GM21825 (cell line): Measurements from ENCODE around the gene PARD6G.
A peak's percentile ranks its signal among the peaks of the same experiment; 100 is the strongest.
"Not testable (repeated sequence)": the region's sequence is repeated elsewhere in the genome, so short reads cannot be mapped to it uniquely, and the experiment has no call there.

Experiments used
- ATAC-seq: cut with Tn5 transposase; IDR thresholded peaks from one replicate; pipeline ENCODE4 v1.9.1; 2021; ENCODE audit warnings: mild to moderate bottlenecking, moderate library complexity; ENCODE audit not compliant: unreplicated experiment

Gene PARD6G, protein sequence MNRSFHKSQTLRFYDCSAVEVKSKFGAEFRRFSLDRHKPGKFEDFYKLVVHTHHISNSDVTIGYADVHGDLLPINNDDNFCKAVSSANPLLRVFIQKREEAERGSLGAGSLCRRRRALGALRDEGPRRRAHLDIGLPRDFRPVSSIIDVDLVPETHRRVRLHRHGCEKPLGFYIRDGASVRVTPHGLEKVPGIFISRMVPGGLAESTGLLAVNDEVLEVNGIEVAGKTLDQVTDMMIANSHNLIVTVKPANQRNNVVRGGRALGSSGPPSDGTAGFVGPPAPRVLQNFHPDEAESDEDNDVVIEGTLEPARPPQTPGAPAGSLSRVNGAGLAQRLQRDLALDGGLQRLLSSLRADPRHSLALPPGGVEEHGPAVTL

DNA sequence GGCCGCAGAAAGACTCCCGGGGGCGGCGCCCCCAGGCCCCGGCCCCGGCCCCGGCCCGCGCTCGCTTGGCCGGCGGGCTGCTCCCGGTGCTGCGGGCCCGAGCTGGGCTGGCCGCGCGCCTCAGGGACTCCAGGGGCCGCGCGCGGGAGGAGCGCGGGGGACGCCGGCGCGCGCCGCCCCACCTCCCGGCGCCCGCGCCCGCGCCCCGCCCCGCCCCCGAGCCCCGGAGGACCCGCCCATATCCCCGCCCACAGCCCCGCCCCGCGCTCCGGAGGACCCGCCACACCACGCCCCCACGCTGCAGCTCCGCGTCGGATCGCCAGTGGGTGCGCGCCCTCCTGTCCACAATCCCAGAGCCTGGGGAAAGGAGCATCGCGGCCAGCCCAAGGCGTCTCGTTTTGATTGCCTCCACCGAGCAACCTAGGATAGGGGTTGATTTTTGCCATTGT, at the start of gene PARD6G:
Gene PARD6G, minus strand, starts transcription at position 122 of the 449 bp plus-strand sequence. CDS start 166 bp downstream, outside the sequence.
- peak; percentile 72 for ATAC-seq

DNA sequence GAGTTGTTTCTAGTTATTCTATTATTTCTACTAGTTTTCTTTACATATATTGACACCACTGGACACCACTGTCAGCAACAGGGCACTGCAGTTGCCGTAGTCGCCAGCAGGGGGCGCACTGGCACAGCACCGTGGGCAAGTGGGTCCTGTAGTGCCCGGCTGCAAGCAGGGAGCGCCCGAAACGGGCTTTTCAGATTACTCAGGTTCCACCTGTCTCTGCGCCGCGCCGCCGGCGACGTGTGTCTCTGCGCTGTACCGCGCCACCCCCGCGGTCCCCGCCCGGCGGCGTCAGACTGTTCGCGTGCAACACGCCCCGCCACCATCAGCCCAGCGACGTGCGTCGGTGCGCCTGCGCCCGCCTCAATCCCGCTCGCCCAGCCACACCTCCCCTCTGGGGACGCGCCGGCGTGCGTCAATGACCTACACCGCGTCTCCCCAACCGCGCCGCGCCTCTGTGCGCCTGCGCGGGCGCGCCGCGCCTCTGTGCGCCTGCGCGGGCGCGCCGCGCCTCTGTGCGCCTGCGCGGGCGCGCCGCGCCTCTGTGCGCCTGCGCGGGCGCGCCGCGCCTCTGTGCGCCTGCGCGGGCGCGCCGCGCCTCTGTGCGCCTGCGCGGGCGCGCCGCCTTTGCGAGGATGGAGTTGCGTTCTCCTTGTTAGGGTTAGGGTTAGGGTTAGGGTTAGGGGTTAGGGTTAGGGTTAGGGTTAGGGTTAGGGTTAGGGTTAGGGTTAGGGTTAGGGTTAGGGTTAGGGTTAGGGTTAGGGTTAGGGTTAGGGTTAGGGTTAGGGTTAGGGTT, 15.1 kb upstream of the PARD6G start:
- not testable (repeated sequence) for ATAC-seq

DNA sequence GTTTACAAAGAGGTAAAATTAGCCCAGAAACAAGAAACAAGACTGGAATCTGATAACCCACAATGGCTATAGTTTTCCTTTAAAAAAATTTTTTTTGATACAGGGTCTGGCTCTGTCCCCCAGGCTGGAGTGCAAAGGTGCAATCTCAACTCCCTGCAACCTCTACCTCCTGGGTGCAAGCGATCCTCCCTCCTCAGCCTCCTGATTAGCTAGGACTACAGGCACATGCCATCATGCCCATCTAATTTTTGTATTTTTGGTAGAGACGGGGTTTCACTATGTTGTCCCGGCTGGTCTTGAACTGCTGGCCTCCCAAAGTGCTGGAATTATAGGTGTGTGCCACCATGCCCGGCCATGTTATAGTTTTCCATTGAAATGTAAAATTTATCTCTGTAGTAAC, 12.3 kb upstream of the PARD6G start:
- no peak for ATAC-seq

DNA sequence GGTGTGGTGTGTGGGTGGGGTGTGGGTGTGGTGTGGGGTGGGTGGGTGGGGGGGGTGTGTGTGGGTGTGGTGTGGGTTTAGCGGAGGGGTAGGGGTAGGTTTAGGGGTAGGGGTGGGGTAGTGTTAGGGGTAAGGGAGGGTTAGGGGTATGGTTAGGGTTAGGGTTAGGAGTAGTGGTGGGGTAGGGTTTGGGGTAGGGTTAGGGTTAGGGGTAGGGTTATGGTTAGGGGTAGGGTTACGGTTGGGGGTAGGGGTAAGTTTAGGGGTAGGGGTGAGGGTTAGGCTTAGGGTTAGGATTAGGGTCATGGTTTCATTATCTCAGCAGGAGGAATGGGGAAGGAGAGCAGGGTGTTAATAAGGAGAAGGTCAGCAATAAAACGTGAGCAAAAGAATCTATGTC, 11.3 kb upstream of the PARD6G start:
- no peak for ATAC-seq

DNA sequence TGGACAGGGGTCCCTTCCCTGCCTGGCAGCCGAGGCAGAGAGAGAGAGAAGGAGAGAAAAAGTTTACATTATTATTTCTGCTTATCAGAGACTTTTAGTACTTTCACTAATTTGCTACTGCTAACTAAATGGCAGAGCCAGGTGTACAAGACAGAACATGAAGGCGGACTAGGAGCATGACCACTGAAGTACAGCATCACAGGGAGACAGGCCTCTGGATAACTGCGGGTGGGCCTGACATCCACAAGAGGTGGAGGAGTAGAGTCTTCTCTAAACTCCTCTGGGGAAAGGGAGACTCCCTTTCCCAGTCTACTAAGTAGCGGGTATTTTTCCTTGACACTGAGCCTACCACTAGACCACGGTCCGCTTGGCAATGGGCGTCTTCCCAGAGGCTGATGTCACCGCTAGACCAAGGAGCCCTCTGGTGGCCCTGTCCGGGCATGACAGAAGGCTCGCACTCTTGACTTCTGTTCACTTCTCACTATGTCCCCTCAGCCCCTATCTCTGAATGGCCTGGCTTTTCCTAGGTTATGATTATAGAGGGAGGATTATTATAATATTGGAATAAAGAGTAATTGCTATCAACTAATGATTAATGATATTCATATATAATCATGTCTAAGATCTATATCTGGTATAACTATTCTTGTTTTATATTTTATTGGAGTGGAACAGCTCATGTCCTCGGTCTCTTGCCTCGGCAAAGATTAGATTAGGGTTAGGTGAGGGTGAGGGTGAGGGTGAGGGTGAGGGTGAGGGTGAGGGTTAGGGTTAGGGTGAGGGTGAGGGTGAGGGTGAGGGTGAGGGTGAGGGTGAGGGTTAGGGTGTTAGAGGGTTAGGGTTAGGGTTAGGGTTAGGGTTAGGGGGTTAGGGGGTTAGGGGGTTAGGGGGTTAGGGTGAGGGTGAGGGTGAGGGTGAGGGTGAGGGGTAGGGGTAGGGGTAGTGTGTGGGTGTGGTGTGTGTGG, 10.5 kb upstream of the PARD6G start:
- not testable (repeated sequence) for ATAC-seq

DNA sequence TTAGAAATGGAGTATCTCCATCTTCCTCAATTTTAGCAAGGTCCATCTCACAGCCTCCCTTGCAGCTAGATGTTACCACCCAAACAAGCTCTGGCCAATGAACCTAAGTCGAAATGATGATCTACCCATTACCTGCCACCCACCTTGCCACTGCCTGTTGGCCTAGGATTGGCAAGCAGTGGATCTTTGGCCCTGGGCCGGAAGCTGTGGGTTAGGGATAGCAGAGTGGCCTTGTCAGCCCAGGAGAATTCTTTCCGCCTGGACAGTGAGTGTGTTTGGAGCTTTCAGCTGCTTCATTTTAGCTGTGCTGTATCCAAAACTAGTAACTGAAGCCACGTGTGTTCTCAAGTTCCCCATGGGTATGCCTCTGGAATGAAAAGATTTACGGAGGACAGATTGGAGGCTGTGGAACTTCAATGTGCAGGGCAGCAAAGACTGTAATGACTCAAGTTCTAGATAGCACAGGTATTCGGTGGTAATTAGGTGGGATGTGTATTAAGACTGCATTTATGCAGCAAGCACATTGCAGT, 7.7 kb upstream of the PARD6G start:
- no peak for ATAC-seq

DNA sequence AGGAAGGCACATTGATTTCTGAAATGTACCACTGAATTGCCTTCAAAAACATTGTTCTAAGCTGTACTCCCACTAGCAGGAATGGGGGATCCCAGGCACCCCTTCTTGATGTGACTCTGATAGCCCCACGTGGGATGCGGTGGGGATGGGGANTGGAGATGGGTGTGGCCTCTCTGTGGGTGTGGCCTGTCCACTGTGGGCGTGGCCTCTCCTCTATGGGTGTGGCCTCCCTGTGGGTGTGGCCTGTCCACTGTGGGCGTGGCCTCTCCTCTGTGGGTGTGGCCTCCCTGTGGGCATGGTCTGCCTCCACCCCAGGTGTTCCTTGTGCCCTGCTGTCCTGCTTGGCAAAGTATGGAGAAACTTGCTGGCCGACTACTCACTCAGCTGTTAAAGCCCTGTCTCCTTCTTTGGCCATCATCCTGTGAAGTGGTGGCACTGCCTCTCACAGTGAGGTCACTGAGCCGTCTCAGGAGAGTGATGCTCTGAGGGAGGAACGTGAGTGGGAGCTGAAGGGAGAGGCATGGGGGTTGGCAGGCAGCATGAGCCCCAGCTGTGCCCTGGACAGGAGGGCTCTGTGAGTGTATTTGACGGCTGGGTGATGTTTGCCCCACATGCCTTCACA, 6.7 kb upstream of the PARD6G start:
- ATAC-seq = no peak

DNA sequence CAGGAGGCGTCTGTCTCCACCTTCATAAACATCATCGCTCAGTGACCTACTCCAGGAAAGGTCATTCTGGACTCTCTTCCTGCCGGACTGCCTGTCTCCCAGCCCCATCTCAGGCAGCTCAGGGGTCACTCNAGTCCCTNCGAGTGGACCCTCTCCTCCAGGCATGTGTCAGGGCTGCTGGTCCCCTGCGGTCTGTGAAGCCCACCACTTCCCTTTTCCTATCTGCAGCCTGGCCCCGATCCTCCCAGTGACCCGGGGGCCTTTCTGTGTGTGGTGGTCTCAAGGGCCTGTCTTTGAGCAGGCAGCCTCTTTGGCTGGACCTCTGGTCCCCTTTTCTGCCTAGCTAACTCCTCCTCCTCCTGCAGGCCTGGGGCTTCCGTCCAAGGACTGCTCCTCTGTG, 5.9 kb upstream of the PARD6G start:
- ATAC-seq = no peak

DNA sequence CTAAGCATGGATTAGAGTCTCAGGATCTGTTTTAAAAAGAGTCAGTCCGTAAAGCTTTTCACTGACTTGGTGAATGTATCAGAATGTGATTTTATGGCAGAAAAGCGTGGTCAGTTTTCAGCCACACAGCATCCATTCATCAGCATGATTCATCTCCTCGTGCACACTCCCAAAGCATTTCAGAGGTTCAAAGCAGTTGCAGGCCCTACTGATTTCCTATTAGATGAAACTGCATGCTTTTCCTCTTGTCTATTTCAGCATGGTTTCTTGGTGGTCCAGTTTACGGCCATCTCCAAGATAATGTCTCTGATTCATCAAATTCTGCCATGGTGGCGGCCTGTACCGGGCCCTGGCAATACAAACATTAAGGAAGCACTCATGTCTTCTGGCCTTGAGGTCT, 4.8 kb upstream of the PARD6G start:
- no peak for ATAC-seq

DNA sequence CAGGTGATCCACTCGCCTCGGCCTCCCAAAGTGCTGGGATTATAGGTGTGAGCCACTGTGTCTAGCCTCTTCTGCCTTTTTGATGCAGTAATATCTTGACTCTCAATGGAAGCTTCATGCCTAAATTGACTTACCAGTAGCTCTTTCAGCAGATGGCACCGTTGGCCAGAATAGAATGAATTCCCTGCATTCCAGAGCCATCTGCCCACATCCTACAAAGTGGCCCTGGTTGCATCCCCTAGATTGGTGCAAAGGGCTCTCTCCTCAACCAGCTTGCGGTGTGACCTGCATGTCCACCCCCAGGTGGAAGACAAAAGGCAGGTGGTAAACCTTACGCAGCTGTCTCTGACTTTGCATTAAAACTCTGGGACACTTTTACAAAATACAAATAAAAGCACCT, 4.4 kb upstream of the PARD6G start:
- no peak for ATAC-seq

DNA sequence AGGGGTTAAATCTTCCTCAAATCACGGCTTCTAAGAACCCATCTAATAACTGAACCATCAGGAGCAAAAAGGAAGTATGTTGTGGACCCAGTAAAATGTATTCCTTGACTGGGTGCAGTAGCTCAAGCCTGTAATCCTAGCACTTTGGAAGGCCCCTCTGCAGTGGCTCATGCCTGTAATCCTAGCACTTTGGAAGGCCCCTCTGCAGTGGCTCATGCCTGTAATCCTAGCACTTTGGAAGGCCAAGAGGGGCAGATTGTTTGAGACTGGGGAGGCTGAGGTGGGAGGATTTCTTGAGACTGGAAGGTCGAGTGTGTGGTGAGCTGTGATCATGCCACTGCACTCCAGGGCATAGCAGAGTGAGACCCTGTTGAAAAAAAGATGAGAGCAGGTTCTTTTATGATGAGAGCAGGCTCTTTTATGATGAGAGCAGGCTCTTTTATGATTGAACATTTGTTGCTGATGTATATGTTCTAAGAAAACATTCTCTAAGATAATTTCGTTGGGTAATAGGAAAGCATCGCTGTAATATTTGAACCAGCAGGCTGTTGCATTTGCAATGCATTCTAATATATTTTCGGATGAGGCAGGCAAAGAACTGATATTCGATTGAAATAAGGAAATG, 3.5 kb upstream of the PARD6G start:
- ATAC-seq = no peak

DNA sequence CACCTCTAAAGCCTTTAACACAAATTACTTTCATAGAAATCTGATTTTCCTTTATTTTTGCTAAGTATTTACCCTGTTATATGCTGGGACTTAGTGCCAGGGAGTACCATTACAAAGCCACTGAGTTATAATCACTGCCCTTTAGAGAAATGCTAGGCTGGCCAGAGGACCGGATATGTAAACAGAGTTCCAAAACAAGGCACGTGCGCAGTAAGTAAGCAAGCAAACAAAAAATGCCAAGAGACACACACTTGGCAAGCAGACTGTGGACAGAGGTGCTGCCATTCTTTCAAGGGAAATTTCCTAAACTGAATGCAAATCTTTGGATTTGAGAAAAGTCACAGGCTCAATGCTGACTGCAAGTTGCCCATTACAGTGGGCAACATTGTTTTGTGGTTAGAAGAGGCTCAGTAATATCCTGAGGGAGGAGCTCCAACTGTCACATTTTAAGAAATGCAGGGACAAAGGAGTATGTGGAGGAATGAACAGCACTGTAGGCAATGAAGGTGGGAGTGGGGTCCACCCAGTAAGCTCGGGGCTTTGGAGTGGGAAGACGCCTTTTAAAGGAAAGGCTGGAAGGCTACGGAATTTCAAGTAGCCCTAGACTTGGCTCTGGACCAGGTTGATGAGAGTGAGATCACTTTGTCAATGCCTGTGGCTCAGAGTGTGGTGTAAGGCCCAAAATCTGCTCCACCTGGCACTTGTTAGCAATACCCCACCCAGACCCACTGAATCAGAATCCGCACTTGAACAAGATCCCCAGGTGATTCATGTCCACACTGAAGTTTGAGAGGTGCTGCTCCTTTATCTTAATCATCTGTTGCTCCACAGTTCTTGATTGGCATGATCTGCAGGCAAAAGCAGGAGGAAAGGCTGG, 2.1 kb upstream of the PARD6G start:
- no peak for ATAC-seq

DNA sequence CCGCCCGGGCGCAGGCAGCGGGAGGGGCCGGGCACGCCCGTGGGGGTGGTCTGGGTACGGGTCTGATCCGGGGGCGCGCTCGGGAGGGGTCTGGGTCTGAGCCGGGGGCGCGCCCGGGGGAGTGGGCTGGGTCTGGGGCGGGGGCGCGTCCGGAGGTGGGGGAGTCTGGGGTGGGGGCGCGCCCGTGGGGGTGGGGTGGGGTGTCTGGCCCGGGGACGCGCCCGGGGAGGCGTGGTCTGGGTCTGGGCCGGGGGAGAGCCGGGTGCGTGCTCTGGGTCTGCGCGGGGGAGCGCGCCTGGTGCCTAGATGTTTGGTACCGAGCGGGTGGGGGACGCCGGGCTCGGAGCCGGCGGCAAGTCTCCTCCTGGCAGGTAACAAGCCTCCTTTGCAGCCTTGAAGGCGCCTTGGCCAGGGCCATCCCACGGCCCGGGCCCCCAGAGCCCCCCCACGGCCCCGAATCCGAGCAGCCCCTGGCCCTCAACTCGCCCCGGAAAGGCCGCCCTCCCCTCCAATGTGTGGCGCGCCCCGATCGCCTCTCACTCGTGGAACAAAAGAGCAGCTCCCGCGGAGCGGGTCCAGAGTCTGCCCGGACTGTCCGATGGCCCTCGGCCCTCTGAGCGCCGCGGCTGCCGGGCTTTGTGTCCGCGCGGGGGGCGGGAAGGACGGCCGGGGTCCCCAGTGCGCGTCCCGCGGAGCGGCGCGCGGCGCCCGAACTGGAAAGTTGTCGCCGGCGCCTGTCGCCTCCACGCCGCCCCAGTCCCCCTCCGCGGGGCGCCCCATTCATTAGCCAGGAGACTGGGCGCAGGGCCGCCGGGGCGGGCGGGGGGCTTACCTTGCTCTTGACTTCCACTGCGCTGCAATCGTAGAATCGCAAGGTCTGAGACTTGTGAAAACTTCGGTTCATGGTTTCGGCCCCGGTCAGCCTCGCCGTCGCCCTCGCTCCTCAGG, 595 bp downstream of the PARD6G start:
- ATAC-seq = peak; percentile 23

DNA sequence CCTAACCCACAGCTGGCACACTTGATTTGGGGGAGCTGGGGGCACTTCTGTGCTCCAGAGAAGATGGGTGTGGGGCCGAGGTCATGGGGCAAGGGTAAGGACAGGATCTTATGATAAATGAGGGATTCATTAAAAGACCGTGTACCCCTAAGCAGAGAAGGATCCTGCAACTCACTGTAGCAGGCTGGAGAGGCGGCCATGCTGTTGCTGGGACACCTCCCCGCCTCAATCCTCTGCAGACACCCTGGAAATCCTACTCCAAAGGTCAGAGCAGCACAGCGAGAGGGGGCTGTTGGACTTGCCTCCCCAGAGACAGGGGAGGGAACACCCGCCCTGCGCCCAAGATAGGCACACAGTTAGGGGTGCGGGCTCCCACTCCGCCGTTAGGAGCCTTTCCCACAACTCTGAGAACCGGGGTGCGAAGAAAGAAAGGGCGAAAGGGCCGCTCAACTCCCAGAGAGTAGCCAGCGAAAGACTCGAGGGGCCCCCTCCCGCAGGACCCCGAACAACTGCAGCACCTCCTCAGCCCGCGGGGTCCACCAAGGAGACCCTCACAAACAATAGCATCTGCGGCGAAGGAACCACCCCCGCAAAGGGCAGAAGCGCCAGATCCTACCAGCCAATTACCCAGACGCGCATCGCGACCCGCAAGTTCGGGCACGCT, 1.4 kb downstream of the PARD6G start:
- ATAC-seq = no peak

DNA sequence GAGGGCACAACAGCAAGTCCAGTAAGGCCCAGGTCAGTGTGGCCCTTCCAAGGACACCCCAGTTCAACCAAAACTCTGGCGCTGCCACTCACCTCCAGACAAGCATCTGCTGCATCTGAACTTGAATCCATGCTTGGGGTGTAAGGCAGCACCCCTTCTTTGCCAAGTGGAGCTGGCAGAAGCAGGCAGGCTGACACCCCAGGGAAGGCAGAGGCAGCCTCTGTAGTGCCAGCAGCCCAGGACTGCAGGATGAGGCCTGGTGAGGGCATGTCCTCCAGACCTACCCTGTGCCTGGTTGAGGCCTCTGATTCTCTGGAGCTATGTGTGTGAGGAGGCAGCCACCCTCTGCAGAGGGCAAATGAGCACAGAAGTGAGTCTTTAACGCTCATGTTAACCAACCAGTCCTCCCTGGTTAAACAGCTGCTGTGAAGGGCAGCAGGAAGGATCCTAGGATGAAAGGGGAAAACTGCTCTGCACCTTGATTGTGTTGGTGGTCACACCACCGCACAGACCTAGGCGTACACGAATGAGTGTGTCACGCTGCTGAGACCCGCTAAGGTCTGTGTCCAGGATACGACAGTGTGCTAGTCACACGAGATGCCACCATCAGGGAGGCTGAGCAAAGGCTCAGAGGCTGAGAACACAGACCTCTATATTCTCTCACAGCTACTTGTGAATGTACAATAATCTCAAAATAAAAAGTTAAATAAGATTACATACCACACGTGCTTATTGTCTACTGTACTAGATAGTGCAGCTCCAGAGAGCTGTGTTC, 2.2 kb downstream of the PARD6G start:
- ATAC-seq = no peak

DNA sequence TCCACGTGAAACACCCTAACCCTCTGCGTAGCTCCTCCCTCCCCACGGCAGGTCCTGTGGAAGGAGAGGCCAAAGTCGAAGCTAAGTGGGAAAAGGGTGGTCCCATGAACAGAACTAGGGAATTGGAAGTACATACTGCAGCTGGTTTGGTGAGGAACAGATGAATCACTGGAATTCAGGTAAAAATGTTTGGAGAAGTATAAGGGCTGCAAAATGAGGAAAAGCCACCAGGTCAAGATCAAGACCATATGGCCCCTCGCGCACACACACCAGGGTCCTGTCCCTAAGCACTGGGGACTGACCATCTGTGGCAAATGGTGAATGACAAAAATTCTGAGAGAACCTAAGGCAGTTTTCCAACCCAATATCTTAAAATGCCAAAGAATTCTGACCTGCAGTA, 3.1 kb downstream of the PARD6G start:
- ATAC-seq = no peak
